Kidney tubule cell (primary cell): Measurements from ENCODE around the gene CMTM5.

ENCODE experiments used
- DNase-seq: peaks from one replicate; pipeline ENCODE4 v3.0.0-alpha.2; 2018; ENCODE audit warnings: low spot score

Gene CMTM5

GRCh38 chr14:23376482-23377197 is at the start of gene CMTM5:
CMTM5 (plus strand) TSS chr14:23377046; CDS start chr14:23377252, 206 bp downstream.
- no peak for DNase-seq

- DNase-seq, result peak; percentile 71
Observed at GRCh38 chr14:23327947-23328744, 48.7 kb upstream of the CMTM5 start.

- no peak for DNase-seq
Observed at GRCh38 chr14:23335623-23336022, 41.2 kb upstream of the CMTM5 start.

- no peak for DNase-seq
Observed at GRCh38 chr14:23339506-23340268, 37.2 kb upstream of the CMTM5 start.

- DNase-seq, result no peak
Observed at GRCh38 chr14:23344481-23344880, 32.4 kb upstream of the CMTM5 start.

GRCh38 chr14:23345987-23346692 is 30.7 kb upstream of the CMTM5 start:
- DNase-seq, result no peak

- DNase-seq, result no peak
Observed at GRCh38 chr14:23346693-23347405, 30.0 kb upstream of the CMTM5 start.

GRCh38 chr14:23347406-23348296 is 29.2 kb upstream of the CMTM5 start:
- DNase-seq, result no peak

GRCh38 chr14:23348297-23348655 is 28.6 kb upstream of the CMTM5 start:
- DNase-seq, result no peak

- no peak for DNase-seq
Observed at GRCh38 chr14:23349156-23349845, 27.5 kb upstream of the CMTM5 start.

- no peak for DNase-seq
Observed at GRCh38 chr14:23351681-23352505, 25.0 kb upstream of the CMTM5 start.

GRCh38 chr14:23352506-23353432 is 24.1 kb upstream of the CMTM5 start, which contains the start of gene SLC22A17:
SLC22A17 (minus strand) TSS chr14:23352887.
- DNase-seq, result peak; percentile 64

GRCh38 chr14:23353433-23353780 is 23.4 kb upstream of the CMTM5 start:
- no peak for DNase-seq

GRCh38 chr14:23354990-23355389 is 21.9 kb upstream of the CMTM5 start:
- DNase-seq, result no peak

- DNase-seq, result no peak
Observed at GRCh38 chr14:23355871-23356435, 20.9 kb upstream of the CMTM5 start.

GRCh38 chr14:23356662-23357061 is 20.2 kb upstream of the CMTM5 start:
- DNase-seq, result no peak

- no peak for DNase-seq
Observed at GRCh38 chr14:23357261-23357660, 19.6 kb upstream of the CMTM5 start.
